Upper lobe of right lung (tissue), 1 donor: ENCODE results near the gene TXNDC15. TPM values are rescaled to one million over a fixed set of nuclear protein-coding genes. Genes with fewer than 3 reads are reported as not detected.
"Not testable (repeated sequence)": the region's sequence is repeated elsewhere in the genome, so short reads cannot be mapped to it uniquely, and the experiment has no call there.

Experiments
- ATAC-seq: fragments of 200-7000 bp; cut with Tn5 transposase; one replicate; pipeline ENCODE4 v1.9.1; 2020; ENCODE audit warnings: mild to moderate bottlenecking, moderate library complexity
- DNase-seq: peaks from one replicate; pipeline ENCODE4 v3.0.0-alpha.2; 2020
- H3K27ac ChIP-seq: fragments of 200-600 bp; one replicate; pipeline ENCODE4 v1.8.0; 2022
- H3K27me3 ChIP-seq: fragments of 200-600 bp; one replicate; pipeline ENCODE4 v1.8.0; 2022; ENCODE audit warnings: mild to moderate bottlenecking
- H3K36me3 ChIP-seq: fragments of 200-600 bp; one replicate; pipeline ENCODE4 v1.8.0; 2022
- H3K4me1 ChIP-seq: fragments of 200-600 bp; one replicate; pipeline ENCODE4 v1.8.0; 2022
- H3K4me3 ChIP-seq: fragments of 200-600 bp; one replicate; pipeline ENCODE4 v1.8.0; 2022; ENCODE audit warnings: mild to moderate bottlenecking
- H3K9me3 ChIP-seq: fragments of 200-600 bp; one replicate; pipeline ENCODE4 v1.8.0; 2022
- CTCF ChIP-seq: fragments of 200-600 bp; IDR thresholded peaks from one replicate; pipeline ENCODE4 v1.8.0; 2022; ENCODE audit warnings: antibody characterized with exemption
- intact Hi-C: fragments of 100-400 bp; cut with DNase I; formaldehyde crosslinking; loops from one replicate; pipeline ENCODE4 v1.11.0; 2022
- total RNA-seq: library from RNA; stranded (reverse); fragmentation: NEBNext Ultra II Directional; extraction: Animal tissue kit (Norgen Biotek cat#: 25700); gene quantifications from one replicate; pipeline ENCODE4 v1.2.1, GENCODE V29; 2021
- donor health status: DM: no; HTN: yes; CAD: no; lungs with severe emphysema.

TXNDC15 gene
- total RNA-seq, 1 donor from 2014 or later = 60.6 TPM

GRCh38 chr5:134893748-134894505, 19.8 kb downstream of the TXNDC15 start:
- DNase-seq (no peak), ATAC-seq (no peak)
- no peak for TF ChIP-seq CTCF
- H3K36me3 ChIP-seq = peaks cover 58% of the 10 kb centered on the region
- no peak overlapping the region for H3K27ac ChIP-seq
- no peaks in the 10 kb centered on the region for H3K27me3 ChIP-seq
- no peaks in the 10 kb centered on the region for H3K9me3 ChIP-seq
- no peaks in the 10 kb centered on the region for H3K4me1 ChIP-seq
- intact Hi-C loops = no loop called here
- H3K4me3 ChIP-seq = no peak overlapping the region

- no peak for ATAC-seq
- Histone ChIP-seq H3K27me3 (no peaks in the 10 kb centered on the region), H3K36me3 (peaks cover 41% of the 10 kb centered on the region), H3K4me3 (no peak overlapping the region), H3K9me3 (no peaks in the 10 kb centered on the region), H3K4me1 (peaks cover 6% of the 10 kb centered on the region), H3K27ac (no peak overlapping the region)
- intact Hi-C loops = no loop called here
- DNase-seq = no peak
- TF ChIP-seq CTCF = no peak
Observed at GRCh38 chr5:134902071-134902801, 28.1 kb downstream of the TXNDC15 start.

GRCh38 chr5:134904610-134905245, 30.6 kb downstream of the TXNDC15 start, which contains the start of gene PCBD2:
Gene PCBD2, plus strand, starts transcription at chr5:134905131. Its CDS starts 9 bp downstream, at chr5:134905140.
- intact Hi-C loops = no loop called here
- ATAC-seq (peak; percentile 97), DNase-seq (peak; percentile 98)
- Histone ChIP-seq H3K36me3 (peaks cover 20% of the 10 kb centered on the region), H3K4me1 (peaks cover 6% of the 10 kb centered on the region), H3K27me3 (no peaks in the 10 kb centered on the region), H3K4me3 (peak within 1 kb of the TSS; percentile 78), H3K9me3 (no peaks in the 10 kb centered on the region), H3K27ac (peak within 1 kb of the TSS; percentile 98)
- TF ChIP-seq CTCF = peak; percentile 86

GRCh38 chr5:134905246-134905996, 31.2 kb downstream of the TXNDC15 start:
- DNase-seq (no peak), ATAC-seq (peak; percentile 7)
- no peaks in the 10 kb centered on the region for H3K9me3 ChIP-seq
- TF ChIP-seq CTCF = peak; percentile 81
- peak overlapping the region; percentile 98 for H3K27ac ChIP-seq
- intact Hi-C loops = no loop called here
- no peaks in the 10 kb centered on the region for H3K27me3 ChIP-seq
- H3K4me1 ChIP-seq = peaks cover 6% of the 10 kb centered on the region
- H3K4me3 ChIP-seq = peak overlapping the region; percentile 78
- H3K36me3 ChIP-seq = peaks cover 14% of the 10 kb centered on the region

- H3K4me3 ChIP-seq = no peak overlapping the region
- DNase-seq = no peak
- no peaks in the 10 kb centered on the region for H3K27me3 ChIP-seq
- intact Hi-C loops = no loop called here
- ATAC-seq = no peak
- H3K27ac ChIP-seq = no peak overlapping the region
- H3K9me3 ChIP-seq = no peaks in the 10 kb centered on the region
- peaks cover 6% of the 10 kb centered on the region for H3K36me3 ChIP-seq
- peaks cover 6% of the 10 kb centered on the region for H3K4me1 ChIP-seq
- TF ChIP-seq CTCF = no peak
Observed at GRCh38 chr5:134906811-134907210, 32.6 kb downstream of the TXNDC15 start.

- H3K27me3 ChIP-seq, H3K9me3 ChIP-seq, DNase-seq, ATAC-seq, H3K4me1 ChIP-seq, H3K27ac ChIP-seq, intact Hi-C loops, H3K4me3 ChIP-seq: not testable (repeated sequence)
- H3K36me3 ChIP-seq = peaks cover 37% of the 10 kb centered on the region
Observed at GRCh38 chr5:134910752-134911151, 36.6 kb downstream of the TXNDC15 start.
